ENCODE results near the gene MYBPHL.

Gene MYBPHL

DNA sequence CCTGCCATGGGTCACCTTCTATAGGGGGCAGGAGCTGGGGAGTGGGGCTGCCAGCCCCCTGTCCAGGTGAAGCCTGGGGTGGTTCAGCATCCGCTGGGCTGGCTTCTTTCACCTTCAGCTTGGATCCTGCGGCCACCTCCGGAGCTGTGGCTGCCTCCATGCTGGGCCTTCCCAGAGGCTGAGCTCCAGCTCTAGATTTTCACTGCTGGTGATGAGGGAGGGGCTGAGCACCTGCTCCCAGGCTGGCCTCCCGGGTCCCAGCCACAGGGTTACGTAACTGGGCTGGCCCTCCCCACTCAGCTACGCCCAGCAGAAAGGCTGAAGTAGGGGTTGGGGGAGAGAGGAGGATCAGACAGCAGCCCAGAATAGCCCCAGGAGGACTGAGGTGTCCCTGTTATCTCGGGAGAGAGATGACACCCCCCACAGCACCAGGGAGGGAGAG lies at the start of gene MYBPHL:
Gene MYBPHL (minus strand): TSS at position 180 of the 442 bp plus-strand sequence. CDS start 20 bp downstream, at position 160.
- DNase-seq (ENCODE audit: low read depth in 2 of 2), result no peak

DNA sequence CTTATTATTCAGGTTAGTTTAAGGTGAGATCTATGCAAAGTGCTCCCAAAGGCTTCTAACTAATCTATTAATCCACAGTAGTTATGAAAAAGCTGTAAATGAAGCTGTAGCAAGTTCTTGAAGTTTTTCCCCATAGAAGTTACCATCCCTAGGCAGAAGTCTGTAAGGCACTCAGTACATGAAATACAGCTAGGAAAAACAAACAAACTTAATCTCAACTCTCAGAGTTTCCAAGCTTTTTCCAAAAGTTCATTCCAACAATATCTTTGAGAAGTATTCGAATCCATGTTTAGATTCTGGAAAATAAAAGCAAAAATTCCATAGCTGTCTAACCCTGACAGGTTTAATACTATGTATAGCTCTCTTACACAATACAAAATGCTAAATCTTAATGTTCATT lies 49.7 kb upstream of the MYBPHL start:
- no peak for DNase-seq (ENCODE audit: low read depth in 2 of 2)

- DNase-seq (ENCODE audit: low read depth in 2 of 2), result no peak
Observed at GRCh38 chr1:109354929-109355328, 48.1 kb upstream of the MYBPHL start.

DNA sequence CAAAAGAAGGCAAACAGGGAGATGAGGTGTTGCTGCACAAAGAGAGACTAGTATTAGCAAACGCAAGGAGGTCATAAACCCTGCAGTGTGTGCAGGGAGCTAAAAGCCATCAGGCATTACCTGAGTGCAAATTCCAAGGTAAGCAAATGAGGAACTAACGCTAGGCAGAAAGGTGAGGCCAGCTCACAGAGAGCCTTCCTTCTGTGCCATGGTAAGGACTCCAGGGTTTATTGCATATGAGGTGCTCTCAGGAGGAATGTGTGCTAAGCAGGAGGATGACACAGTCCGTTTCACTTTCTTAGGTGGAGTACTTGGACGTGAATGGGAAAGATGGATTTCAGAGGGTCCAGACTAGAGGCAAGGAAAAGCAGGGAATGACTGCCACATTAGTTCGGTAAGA lies 44.6 kb upstream of the MYBPHL start:
- DNase-seq (ENCODE audit: low read depth in 2 of 2), result no peak

GRCh38 chr1:109350655-109351054 lies 43.8 kb upstream of the MYBPHL start:
- no peak for DNase-seq (ENCODE audit: low read depth in 2 of 2)

- DNase-seq (ENCODE audit: low read depth in 2 of 2), result no peak
Observed at GRCh38 chr1:109350182-109350581, 43.4 kb upstream of the MYBPHL start.

- no peak for DNase-seq (ENCODE audit: low read depth in 2 of 2)
Observed at GRCh38 chr1:109347511-109347910, 40.7 kb upstream of the MYBPHL start.

- DNase-seq (ENCODE audit: low read depth in 2 of 2), result no peak
Observed at GRCh38 chr1:109341944-109342930, 35.4 kb upstream of the MYBPHL start.

- DNase-seq (ENCODE audit: low read depth in 2 of 2), result no peak
Observed at GRCh38 chr1:109338608-109339007, 31.8 kb upstream of the MYBPHL start.

DNA sequence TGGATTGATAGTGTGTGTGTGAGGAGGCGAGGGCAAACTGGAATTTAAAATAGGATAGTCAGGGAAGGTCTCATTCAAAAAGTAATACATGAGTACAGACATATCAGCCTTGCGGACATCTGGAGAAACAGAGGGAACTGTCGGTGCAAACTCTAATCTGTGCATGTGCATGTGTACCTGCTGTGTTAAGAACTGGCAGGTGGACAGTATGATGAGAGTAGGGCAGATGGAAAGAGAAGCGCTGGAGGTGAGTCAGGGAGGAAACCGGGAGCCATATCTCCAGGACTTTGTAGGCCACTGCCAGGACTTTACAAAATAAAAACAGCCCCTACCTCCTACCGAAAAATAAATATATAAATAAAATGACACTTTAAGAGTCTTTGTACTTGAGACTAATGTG lies 31.3 kb upstream of the MYBPHL start:
- DNase-seq (ENCODE audit: low read depth in 2 of 2), result no peak

DNA sequence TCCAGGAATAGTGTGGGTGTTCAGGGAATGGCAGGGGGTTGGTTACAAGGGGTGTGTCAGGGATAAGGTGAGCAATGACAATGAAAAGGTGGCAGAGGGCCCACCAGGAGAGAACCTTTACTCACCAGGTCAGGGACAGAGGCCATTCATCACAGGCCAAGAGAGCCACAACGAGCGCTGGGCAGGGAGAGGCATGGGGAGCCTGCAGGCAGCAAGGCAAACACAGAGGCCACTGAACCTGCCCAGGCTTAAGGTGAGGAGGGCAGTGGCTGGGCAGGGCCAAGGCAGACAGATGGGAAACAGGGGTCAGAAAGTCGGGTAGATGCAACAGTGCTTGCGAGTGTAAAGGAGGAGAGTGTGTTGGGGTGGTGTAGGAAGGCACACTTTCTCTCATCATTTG lies 28.3 kb upstream of the MYBPHL start:
- DNase-seq (ENCODE audit: low read depth in 2 of 2), result no peak

DNA sequence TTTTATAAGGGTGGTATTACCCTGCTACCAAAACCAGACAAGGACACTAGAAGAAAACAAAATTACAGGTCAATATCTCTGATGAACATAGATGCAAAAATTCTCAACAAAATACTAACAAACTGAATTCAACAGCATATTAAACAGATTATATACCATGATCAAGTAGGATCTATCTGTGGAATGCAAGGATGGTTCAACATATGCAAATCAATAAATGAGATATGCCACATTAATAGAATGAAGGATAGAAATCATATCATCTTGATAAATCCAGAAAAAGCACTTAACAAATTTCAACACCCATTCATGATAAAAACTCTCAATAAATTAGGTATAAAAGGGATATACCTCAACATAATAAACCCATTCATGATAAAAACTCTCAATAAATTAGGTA lies 24.3 kb upstream of the MYBPHL start:
- DNase-seq (ENCODE audit: low read depth in 2 of 2), result no peak

DNA sequence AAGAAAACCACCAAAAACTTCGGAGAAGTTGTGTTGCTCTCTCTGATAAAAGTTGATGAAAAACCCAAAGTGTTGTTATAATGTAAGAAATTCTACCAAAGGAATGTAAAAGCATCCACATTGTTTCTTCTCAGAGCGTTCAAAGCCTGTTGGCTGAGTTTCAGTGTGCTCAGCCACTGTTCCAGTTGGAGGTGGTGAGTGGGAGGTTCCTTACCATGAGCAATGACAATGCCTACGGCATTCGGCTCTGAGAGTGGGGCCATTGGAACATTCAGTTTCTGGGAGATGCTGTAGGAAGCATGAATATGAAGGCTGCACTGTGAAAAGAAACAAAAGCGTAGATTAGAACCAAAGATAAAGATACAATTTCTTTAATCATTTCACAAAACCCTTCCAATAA lies 20.5 kb upstream of the MYBPHL start:
- DNase-seq (ENCODE audit: low read depth in 2 of 2), result no peak

- no peak for DNase-seq (ENCODE audit: low read depth in 2 of 2)
Observed at GRCh38 chr1:109322974-109323373, 16.2 kb upstream of the MYBPHL start.

DNA sequence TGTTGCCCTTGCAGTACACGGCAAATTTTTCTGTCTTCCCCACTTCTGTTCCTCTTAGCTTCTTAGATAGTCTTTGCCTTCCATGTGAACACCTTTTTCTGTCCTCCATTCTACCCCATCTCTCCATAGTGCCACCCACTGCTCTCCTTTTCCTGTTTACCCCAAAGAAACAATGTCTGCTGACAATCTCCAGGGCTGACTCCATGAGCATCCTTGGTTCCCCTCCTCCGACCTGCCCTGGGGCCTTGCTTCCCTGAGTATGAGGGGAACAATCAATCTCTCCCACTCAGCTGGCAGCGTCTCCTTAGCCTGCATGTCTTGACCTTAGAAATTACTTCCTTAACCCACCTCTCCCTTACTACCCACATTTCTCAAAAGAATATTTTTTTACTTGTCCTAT lies 12.3 kb upstream of the MYBPHL start:
- DNase-seq (ENCODE audit: low read depth in 2 of 2), result no peak

GRCh38 chr1:109316506-109316905 lies 9.7 kb upstream of the MYBPHL start:
- no peak for DNase-seq (ENCODE audit: low read depth in 2 of 2)

DNA sequence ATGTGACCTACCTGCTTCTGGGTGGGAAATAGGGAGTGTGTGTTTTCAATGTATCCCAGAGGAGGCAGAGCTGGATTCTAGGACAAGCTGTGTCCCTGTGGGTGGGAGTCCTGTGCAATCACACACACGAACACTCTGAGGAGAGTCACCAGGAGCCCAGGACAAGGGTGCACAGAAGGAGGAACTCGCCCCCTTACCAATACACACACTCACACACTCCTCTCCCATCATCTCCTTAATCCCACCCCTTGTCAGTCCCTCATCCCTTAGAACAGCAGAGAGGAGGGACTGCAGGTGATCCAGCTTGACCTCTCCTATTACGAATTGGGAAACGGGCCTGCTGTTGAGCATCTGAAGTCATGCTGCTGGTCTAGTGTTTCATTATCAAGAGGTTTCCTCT lies 8.5 kb upstream of the MYBPHL start:
- no peak for DNase-seq (ENCODE audit: low read depth in 2 of 2)

DNA sequence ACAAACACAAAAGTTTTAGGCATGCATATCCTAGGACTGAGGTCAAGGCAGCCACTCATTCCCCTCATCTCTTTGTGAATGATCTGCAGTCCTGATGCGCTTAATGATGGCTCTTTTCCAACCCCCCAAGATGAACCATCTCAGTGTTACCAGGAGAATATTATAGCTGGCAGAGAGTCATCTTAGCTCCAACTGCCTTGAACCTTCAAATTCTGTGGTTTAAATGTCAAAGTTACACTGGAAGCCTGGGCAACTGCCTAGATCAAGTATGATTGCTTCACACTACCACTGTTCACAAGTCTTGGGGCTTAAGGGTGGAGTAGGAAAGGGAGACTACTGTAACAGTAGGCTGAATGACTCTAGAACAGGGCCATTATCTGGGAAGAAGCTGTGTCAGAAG lies 8.0 kb upstream of the MYBPHL start:
- DNase-seq (ENCODE audit: low read depth in 2 of 2), result no peak

GRCh38 chr1:109312978-109313775 lies 6.4 kb upstream of the MYBPHL start:
- DNase-seq (ENCODE audit: low read depth in 2 of 2), result no peak

- DNase-seq (ENCODE audit: low read depth in 2 of 2), result no peak
Observed at GRCh38 chr1:109312246-109312645, 5.4 kb upstream of the MYBPHL start.

DNA sequence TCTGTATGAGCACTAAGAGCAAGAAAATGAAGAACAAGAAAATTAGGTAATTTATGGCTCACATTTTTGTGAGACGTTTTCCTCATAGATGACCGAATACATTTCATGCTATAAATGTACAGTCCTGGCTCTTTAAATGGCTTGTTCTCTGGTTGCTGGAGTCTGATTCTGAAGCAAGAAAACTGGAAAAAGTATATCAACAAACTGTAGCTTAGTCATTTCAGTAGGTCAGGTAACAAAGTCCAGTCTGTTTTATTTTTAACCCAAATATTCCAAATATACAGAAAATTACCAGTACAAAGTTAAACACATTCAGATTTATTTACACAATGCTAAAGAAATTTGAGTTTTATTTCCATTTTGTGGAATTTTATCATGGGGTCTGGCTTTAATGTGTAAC lies 2.5 kb upstream of the MYBPHL start:
- DNase-seq (ENCODE audit: low read depth in 2 of 2), result no peak

- no peak for DNase-seq (ENCODE audit: low read depth in 2 of 2)
Observed at GRCh38 chr1:109307274-109308021, 637 bp upstream of the MYBPHL start.
